K562 (cell line): ENCODE data around the gene FHIT. TPM values are rescaled to one million over a fixed set of nuclear protein-coding genes. Genes with fewer than 3 reads are reported as not detected.

Experiments
- ATAC-seq: fragments of 200-7000 bp; cut with Tn5 transposase; 3 replicates; pipeline ENCODE4 v1.9.1; 2020; ENCODE audit warnings: moderate library complexity
- BruUV-seq: library from RNA; stranded (reverse); fragments of 400-500 nt; replicated peaks from 2 replicates; lab custom pipeline; 2021; lab: Mats Ljungman, UMichigan
- CTCF ChIA-PET: fragments of 300-600 bp; formaldehyde crosslinking; extraction: SDS; loops from one replicate; lab custom pipeline; 2021; ENCODE audit warnings: low intra/inter-chr PET ratio; lab: Yijun Ruan, JAX
- POLR2A ChIA-PET: fragments of 300-600, 350-650 bp; sonication (Branson Sonifier 250); formaldehyde crosslinking; extraction: SDS; loops from one replicate; lab custom pipeline; 2021; ENCODE audit warnings: antibody characterized with exemption, inconsistent platforms; lab: Yijun Ruan, JAX
- DNase-seq, 4 experiments: peaks; one replicate each; pipeline versions ENCODE4 v3.0.0 to v3.0.0-alpha.2; 2011 to 2018; ENCODE audit warnings: low spot score in 3 of 4, mixed read lengths in 3 of 4; ENCODE audit errors: extremely low read depth in 1 of 4
- FAIRE-seq: peaks from 2 replicates; lab custom pipeline; 2011; peaks lifted over from hg19 to GRCh38; lab: Jason Lieb, UNC
- H2AFZ ChIP-seq: 2 replicates; pipeline ENCODE4 v1.6.0; 2011; ENCODE audit warnings: low read depth, low read length, control low read depth, inconsistent platforms
- H3K27ac ChIP-seq: fragments of 200-600 bp; 3 replicates; pipeline ENCODE4 v1.8.0; 2011; ENCODE audit warnings: low read depth, mild to moderate bottlenecking, control low read depth, inconsistent platforms, low read length, moderate library complexity, mixed read lengths; ENCODE audit errors: extremely low read depth
- H3K27me3 ChIP-seq, 2 experiments: fragments of 300-600 bp in 1 of 2; 2 replicates in 1 of 2; 3 replicates in 1 of 2; pipeline versions ENCODE4 v1.6.0 to v1.8.0; 2011; ENCODE audit warnings: inconsistent platforms in 2 of 2, low read length in 2 of 2, mild to moderate bottlenecking in 1 of 2, mixed read lengths in 1 of 2, moderate library complexity in 1 of 2; ENCODE audit not compliant: control insufficient read depth in 2 of 2, insufficient read depth in 2 of 2
- H3K36me3 ChIP-seq: fragments of 300-600 bp; 3 replicates; pipeline ENCODE4 v1.8.0; 2011; ENCODE audit warnings: mild to moderate bottlenecking, low read length, inconsistent platforms; ENCODE audit not compliant: control insufficient read depth, insufficient read depth
- H3K4me1 ChIP-seq, 2 experiments: fragments of 200-600 bp in 1 of 2; replicated peaks in 1 of 2; 2 replicates in 1 of 2; 3 replicates in 1 of 2; pipeline versions ENCODE4 v1.5.1 to v1.8.0; 2011; ENCODE audit warnings: inconsistent platforms in 2 of 2, low read length in 2 of 2, mild to moderate bottlenecking in 1 of 2, mixed read lengths in 1 of 2, moderate library complexity in 1 of 2; ENCODE audit not compliant: control insufficient read depth in 2 of 2, insufficient read depth in 2 of 2
- H3K4me2 ChIP-seq: 2 replicates; pipeline ENCODE4 v1.6.1; 2011; ENCODE audit warnings: low read length, control low read depth, inconsistent platforms, mixed read lengths; ENCODE audit not compliant: insufficient read depth
- H3K4me3 ChIP-seq: fragments of 200-600 bp; sonication (generic), shearing (Covaris generic); 2 replicates; pipeline ENCODE4 v1.5.1; 2016; ENCODE audit warnings: control low read depth, inconsistent platforms
- H3K79me2 ChIP-seq: fragments of 200-600 bp; 3 replicates; pipeline ENCODE4 v1.8.0; 2011; ENCODE audit warnings: low read length, inconsistent platforms; ENCODE audit not compliant: control insufficient read depth, insufficient read depth
- H3K9ac ChIP-seq, 2 experiments: 2 replicates each; pipeline versions ENCODE4 v1.6.0 to v1.6.1; 2011; ENCODE audit warnings: low read depth in 2 of 2, low read length in 2 of 2, control low read depth in 1 of 2, inconsistent platforms in 1 of 2, mild to moderate bottlenecking in 1 of 2, mixed read lengths in 1 of 2; ENCODE audit not compliant: insufficient read depth in 1 of 2
- H3K9me1 ChIP-seq: one replicate; pipeline ENCODE4 v1.6.0; 2011; ENCODE audit warnings: inconsistent platforms, mild to moderate bottlenecking, low read length, moderate library complexity; ENCODE audit not compliant: control insufficient read depth, insufficient read depth
- H3K9me3 ChIP-seq: replicated peaks from 2 replicates; pipeline ENCODE4 v1.5.1; 2011; ENCODE audit warnings: low read depth, low read length, inconsistent platforms; ENCODE audit not compliant: control insufficient read depth, insufficient read depth
- H4K20me1 ChIP-seq: replicated peaks from 2 replicates; pipeline ENCODE4 v1.6.1; 2011; ENCODE audit warnings: low read length, inconsistent platforms, mixed read lengths; ENCODE audit not compliant: control insufficient read depth, insufficient read depth
- C11orf30 ChIP-seq: fragments of 450-650 bp; IDR thresholded peaks from 2 replicates; pipeline ENCODE4 v1.6.1; 2016; ENCODE audit warnings: low read depth, mild to moderate bottlenecking
- NFIC ChIP-seq: fragments of 450-650 bp; IDR thresholded peaks from 2 replicates; pipeline ENCODE4 v1.6.1; 2017; ENCODE audit warnings: mild to moderate bottlenecking, inconsistent platforms
- NRF1 ChIP-seq, 2 experiments: fragments of 450-650 bp; IDR thresholded peaks in 1 of 2; conservative IDR thresholded peaks in 1 of 2; 2 replicates each; pipeline ENCODE4 v1.6.1; 2014; ENCODE audit warnings: mild to moderate bottlenecking in 2 of 2
- WGBS: fragments of 100-300 bp; shearing (Covaris generic); methylation state at CpG from one replicate; pipeline ENCODE4 v1.1.6; 2016; ENCODE audit warnings: low coverage, mixed read lengths; ENCODE audit not compliant: insufficient coverage; ENCODE audit errors: missing lambda C conversion rate; 5-methylcytosine and 5-hydroxymethylcytosine counted together
- in situ Hi-C: fragments of 300-500 bp; cut with MboI; formaldehyde crosslinking; loops from 4 replicates; pipeline ENCODE4 v1.15.0; 2018; ENCODE audit warnings: inconsistent platforms, mixed read lengths
- intact Hi-C: fragments of 100-400 bp; cut with micrococcal nuclease; formaldehyde crosslinking; loops from 2 replicates; pipeline ENCODE4 v1.14.2; 2022
- polyA plus RNA-seq, 8 experiments: library from polyadenylated mRNA; depleted of rRNA in 4 of 8; stranded (reverse) in 5 of 8; unstranded in 3 of 8; fragments of >200 nt; fragmentation: Nextera tagmentation in 2 of 8; fragmentation: Illumina TruSeq in 1 of 8; extraction: Ambion mirVana in 2 of 8; extraction: Trizol in 1 of 8; gene quantifications; 2 replicates each; pipeline versions ENCODE4 v1.2.1 to v1.2.3, GENCODE V29; 2011 to 2014; ENCODE audit warnings: inconsistent platforms in 1 of 8, missing spikeins in 1 of 8
- total RNA-seq, 7 experiments: library from RNA; depleted of rRNA in 6 of 7; stranded (reverse); fragments of >200 nt in 6 of 7; fragmentation: Illumina TruSeq in 2 of 7; extraction: Trizol in 2 of 7; gene quantifications; 2 replicates each; pipeline versions ENCODE4 v1.2.1 to v1.2.3, GENCODE V29; 2011 to 2021; ENCODE audit warnings: low replicate concordance in 1 of 7
- TF ChIP-seq, protein P1 (sequence below): fragments of 450-650 bp; IDR thresholded peaks from 2 replicates; pipeline ENCODE4 v1.6.1; 2016; ENCODE audit warnings: mild to moderate bottlenecking, moderate library complexity

Gene FHIT
- total and polyA plus RNA-seq, 9 of the 15 experiments (the other 6 are each of a cell fraction or from before 2014, with no cell fraction given) = 1.7 to 9.1 (median 4.3) TPM

DNA sequence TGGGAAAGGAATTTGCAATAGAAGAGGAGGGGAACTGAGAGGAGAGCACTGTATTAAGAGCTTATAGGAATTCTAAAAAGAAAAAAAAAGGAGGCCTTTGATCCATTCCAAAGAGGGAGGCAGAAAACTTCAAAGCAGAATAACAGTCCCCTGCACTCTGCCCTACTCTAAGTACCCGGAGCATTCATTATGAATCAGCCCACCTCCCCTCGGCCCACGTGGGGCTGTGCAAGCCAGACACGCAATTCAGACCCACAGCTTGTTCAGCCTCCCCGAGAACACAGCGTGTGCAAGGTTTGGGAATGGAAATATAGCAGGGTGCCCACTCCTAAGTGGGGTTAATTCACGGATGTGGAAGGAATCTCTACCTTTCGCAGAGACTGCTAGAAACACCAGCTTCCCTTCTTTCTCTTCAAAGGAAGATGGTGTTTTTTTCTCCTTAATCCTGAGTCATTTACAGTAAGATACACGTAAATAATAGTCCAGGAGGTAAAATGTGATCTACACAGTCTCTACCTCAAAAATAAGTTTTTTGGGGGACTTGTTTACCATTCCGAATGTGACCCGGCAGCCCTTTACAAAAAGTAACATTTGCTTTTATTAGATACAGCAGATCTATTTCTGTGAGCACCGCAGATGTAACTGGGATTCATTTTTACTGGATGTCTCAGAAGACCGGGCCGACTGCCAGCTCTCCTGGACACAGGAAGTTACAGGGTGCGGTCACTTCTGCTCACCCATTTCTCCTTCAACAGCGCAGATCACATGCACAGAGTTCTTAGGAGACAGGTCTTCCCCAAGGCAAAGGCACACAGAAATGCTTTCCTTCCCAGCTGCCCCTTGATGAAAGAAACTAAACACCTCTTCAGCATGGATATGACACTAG is 1433.0 kb downstream of the FHIT start:
- H3K9me1 ChIP-seq = no peaks in the 10 kb centered on the region
- no peaks in the 10 kb centered on the region for H3K79me2 ChIP-seq
- ChIA-PET POLR2A (no interaction called here), CTCF (no interaction called here)
- peak overlapping the region; percentile 20 to 35; a peak in 2 of 4 replicates for H3K9ac ChIP-seq
- no peaks in the 10 kb centered on the region for H3K27me3 ChIP-seq
- BruUV-seq = no TSS peak
- H3K27ac ChIP-seq = peak overlapping the region; percentile 64
- H3K9me3 ChIP-seq = no peaks in the 10 kb centered on the region
- peak overlapping the region; percentile 46; the same call in 1 of the 2 replicates for H3K4me2 ChIP-seq
- 9% methylated on average over 8 of the region's 16 CpGs for WGBS
- ATAC-seq (peak; percentile 86), DNase-seq (peak in 3 of 4 experiments; percentile 4 to 72 (median 42)), FAIRE-seq (no peak)
- H4K20me1 ChIP-seq = no peaks in the 10 kb centered on the region
- intact Hi-C loops (no loop called here), in situ Hi-C loops (no loop called here)
- peak overlapping the region; percentile 74 for H2AFZ ChIP-seq
- H3K36me3 ChIP-seq = no peaks in the 10 kb centered on the region
- TF ChIP-seq NFIC (peak; percentile 36), C11orf30 (no peak), NRF1 (conservative IDR thresholded peaks at IDR 0.05 in 1 of 2, IDR thresholded peaks at IDR 0.05 in 1 of 2) (peak in 1 of 2 experiments; percentile 22; a peak in 1 of 4 replicates)
- TF ChIP-seq, protein P1, sequence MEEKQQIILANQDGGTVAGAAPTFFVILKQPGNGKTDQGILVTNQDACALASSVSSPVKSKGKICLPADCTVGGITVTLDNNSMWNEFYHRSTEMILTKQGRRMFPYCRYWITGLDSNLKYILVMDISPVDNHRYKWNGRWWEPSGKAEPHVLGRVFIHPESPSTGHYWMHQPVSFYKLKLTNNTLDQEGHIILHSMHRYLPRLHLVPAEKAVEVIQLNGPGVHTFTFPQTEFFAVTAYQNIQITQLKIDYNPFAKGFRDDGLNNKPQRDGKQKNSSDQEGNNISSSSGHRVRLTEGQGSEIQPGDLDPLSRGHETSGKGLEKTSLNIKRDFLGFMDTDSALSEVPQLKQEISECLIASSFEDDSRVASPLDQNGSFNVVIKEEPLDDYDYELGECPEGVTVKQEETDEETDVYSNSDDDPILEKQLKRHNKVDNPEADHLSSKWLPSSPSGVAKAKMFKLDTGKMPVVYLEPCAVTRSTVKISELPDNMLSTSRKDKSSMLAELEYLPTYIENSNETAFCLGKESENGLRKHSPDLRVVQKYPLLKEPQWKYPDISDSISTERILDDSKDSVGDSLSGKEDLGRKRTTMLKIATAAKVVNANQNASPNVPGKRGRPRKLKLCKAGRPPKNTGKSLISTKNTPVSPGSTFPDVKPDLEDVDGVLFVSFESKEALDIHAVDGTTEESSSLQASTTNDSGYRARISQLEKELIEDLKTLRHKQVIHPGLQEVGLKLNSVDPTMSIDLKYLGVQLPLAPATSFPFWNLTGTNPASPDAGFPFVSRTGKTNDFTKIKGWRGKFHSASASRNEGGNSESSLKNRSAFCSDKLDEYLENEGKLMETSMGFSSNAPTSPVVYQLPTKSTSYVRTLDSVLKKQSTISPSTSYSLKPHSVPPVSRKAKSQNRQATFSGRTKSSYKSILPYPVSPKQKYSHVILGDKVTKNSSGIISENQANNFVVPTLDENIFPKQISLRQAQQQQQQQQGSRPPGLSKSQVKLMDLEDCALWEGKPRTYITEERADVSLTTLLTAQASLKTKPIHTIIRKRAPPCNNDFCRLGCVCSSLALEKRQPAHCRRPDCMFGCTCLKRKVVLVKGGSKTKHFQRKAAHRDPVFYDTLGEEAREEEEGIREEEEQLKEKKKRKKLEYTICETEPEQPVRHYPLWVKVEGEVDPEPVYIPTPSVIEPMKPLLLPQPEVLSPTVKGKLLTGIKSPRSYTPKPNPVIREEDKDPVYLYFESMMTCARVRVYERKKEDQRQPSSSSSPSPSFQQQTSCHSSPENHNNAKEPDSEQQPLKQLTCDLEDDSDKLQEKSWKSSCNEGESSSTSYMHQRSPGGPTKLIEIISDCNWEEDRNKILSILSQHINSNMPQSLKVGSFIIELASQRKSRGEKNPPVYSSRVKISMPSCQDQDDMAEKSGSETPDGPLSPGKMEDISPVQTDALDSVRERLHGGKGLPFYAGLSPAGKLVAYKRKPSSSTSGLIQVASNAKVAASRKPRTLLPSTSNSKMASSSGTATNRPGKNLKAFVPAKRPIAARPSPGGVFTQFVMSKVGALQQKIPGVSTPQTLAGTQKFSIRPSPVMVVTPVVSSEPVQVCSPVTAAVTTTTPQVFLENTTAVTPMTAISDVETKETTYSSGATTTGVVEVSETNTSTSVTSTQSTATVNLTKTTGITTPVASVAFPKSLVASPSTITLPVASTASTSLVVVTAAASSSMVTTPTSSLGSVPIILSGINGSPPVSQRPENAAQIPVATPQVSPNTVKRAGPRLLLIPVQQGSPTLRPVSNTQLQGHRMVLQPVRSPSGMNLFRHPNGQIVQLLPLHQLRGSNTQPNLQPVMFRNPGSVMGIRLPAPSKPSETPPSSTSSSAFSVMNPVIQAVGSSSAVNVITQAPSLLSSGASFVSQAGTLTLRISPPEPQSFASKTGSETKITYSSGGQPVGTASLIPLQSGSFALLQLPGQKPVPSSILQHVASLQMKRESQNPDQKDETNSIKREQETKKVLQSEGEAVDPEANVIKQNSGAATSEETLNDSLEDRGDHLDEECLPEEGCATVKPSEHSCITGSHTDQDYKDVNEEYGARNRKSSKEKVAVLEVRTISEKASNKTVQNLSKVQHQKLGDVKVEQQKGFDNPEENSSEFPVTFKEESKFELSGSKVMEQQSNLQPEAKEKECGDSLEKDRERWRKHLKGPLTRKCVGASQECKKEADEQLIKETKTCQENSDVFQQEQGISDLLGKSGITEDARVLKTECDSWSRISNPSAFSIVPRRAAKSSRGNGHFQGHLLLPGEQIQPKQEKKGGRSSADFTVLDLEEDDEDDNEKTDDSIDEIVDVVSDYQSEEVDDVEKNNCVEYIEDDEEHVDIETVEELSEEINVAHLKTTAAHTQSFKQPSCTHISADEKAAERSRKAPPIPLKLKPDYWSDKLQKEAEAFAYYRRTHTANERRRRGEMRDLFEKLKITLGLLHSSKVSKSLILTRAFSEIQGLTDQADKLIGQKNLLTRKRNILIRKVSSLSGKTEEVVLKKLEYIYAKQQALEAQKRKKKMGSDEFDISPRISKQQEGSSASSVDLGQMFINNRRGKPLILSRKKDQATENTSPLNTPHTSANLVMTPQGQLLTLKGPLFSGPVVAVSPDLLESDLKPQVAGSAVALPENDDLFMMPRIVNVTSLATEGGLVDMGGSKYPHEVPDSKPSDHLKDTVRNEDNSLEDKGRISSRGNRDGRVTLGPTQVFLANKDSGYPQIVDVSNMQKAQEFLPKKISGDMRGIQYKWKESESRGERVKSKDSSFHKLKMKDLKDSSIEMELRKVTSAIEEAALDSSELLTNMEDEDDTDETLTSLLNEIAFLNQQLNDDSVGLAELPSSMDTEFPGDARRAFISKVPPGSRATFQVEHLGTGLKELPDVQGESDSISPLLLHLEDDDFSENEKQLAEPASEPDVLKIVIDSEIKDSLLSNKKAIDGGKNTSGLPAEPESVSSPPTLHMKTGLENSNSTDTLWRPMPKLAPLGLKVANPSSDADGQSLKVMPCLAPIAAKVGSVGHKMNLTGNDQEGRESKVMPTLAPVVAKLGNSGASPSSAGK = 0 out of 2 replicates have a peak, but pooled peaks have one; percentile 12
- no peak overlapping the region for H3K4me3 ChIP-seq
- H3K4me1 ChIP-seq = no peaks in the 10 kb centered on the region
